Panc1 (cell line): ENCODE measurements around the gene ADSS2. TPM values are rescaled to one million over a fixed set of nuclear protein-coding genes. Genes with fewer than 3 reads are reported as not detected.

ENCODE experiments used
- ATAC-seq: fragments of 200-7000 bp; cut with Tn5 transposase; 2 replicates; pipeline ENCODE4 v1.9.1; 2020; ENCODE audit warnings: mild to moderate bottlenecking, moderate library complexity
- BruUV-seq: library from RNA; stranded (reverse); fragments of 400-500 nt; replicated peaks from 2 replicates; lab custom pipeline; 2021; lab: Mats Ljungman, UMichigan
- CTCF ChIA-PET: fragments of 300-600 bp; sonication (Branson Sonifier 250); formaldehyde crosslinking; loops from one replicate; lab custom pipeline; 2022; ENCODE audit warnings: antibody characterized with exemption; lab: Charles Lee
- POLR2A ChIA-PET: fragments of 300-600 bp; sonication (Branson Sonifier 250); formaldehyde crosslinking; loops from one replicate; lab custom pipeline; 2022; ENCODE audit warnings: antibody characterized with exemption; lab: Charles Lee
- DNase-seq: peaks from one replicate; pipeline ENCODE4 v3.0.0-alpha.2; 2010; ENCODE audit warnings: low read depth, low spot score
- H3K27ac ChIP-seq: 2 replicates; pipeline ENCODE4 v1.5.1; 2011; ENCODE audit warnings: mild to moderate bottlenecking, low read length, inconsistent platforms
- H3K27me3 ChIP-seq: fragments of 200-500 bp; sonication (Bioruptor generic); 2 replicates; pipeline ENCODE4 v1.6.0; 2014; ENCODE audit warnings: low read length, inconsistent platforms; ENCODE audit not compliant: control insufficient read depth, insufficient read depth
- H3K36me3 ChIP-seq: fragments of 200-500 bp; sonication (Bioruptor generic); 2 replicates; pipeline ENCODE4 v1.5.1; 2014; ENCODE audit warnings: inconsistent platforms, mild to moderate bottlenecking, low read length, moderate library complexity; ENCODE audit not compliant: control insufficient read depth, insufficient read depth
- H3K4me1 ChIP-seq: 2 replicates; pipeline ENCODE4 v1.5.1; 2011; ENCODE audit warnings: inconsistent platforms, mild to moderate bottlenecking, low read length, moderate library complexity; ENCODE audit not compliant: control insufficient read depth, insufficient read depth
- H3K4me3 ChIP-seq, 2 experiments: 2 replicates each; pipeline ENCODE4 v1.5.1; 2011 to 2012; ENCODE audit warnings: low read depth in 2 of 2, low read length in 2 of 2, mild to moderate bottlenecking in 2 of 2, inconsistent platforms in 1 of 2, moderate library complexity in 1 of 2
- H3K9me3 ChIP-seq: fragments of 200-500 bp; sonication (Bioruptor generic); 2 replicates; pipeline ENCODE4 v1.5.1; 2014; ENCODE audit warnings: low read depth, mild to moderate bottlenecking, inconsistent platforms, low read length, moderate library complexity; ENCODE audit not compliant: control insufficient read depth, insufficient read depth
- POLR2AphosphoS5 ChIP-seq: IDR thresholded peaks from 2 replicates; pipeline ENCODE4 v1.6.1; 2012; ENCODE audit warnings: mild to moderate bottlenecking, low read depth, low read length, moderate library complexity
- SIN3A ChIP-seq: IDR thresholded peaks from 2 replicates; pipeline ENCODE4 v1.6.1; 2012; ENCODE audit warnings: low read depth, mild to moderate bottlenecking, low read length, moderate library complexity, borderline replicate concordance; ENCODE audit not compliant: insufficient read depth
- TCF7L2 ChIP-seq: IDR thresholded peaks from 2 replicates; pipeline ENCODE4 v1.6.1; 2011; ENCODE audit warnings: mild to moderate bottlenecking, low read depth, low read length, inconsistent platforms
- in situ Hi-C: cut with HindIII; loops from 2 replicates; pipeline ENCODE4 v1.10.0; 2016; ENCODE audit warnings: low sequenced_read_pairs, low pct_unique_long_range_greater_than_20kb
- intact Hi-C: fragments of 100-400 bp; cut with micrococcal nuclease; formaldehyde crosslinking; loops from one replicate; pipeline ENCODE4 v1.10.0; 2022; ENCODE audit not compliant: unreplicated experiment
- total RNA-seq: library from RNA; stranded (reverse); gene quantifications from one replicate; pipeline ENCODE4 v1.2.1, GENCODE V29; 2021; ENCODE audit not compliant: unreplicated experiment
- TF ChIP-seq, protein P1 (sequence below), 2 experiments: IDR thresholded peaks; 2 replicates each; pipeline ENCODE4 v1.6.1; 2011 to 2012; ENCODE audit warnings: low read depth in 2 of 2, control low read depth in 1 of 2, low read length in 1 of 2, mild to moderate bottlenecking in 1 of 2, moderate library complexity in 1 of 2; ENCODE audit not compliant: insufficient read depth in 1 of 2
- TF ChIP-seq, protein P2 (sequence below): fragments of 450-650 bp; IDR thresholded peaks from 2 replicates; pipeline ENCODE4 v1.5.1; 2017; ENCODE audit warnings: mild to moderate bottlenecking

ADSS2 gene
- total RNA-seq, 1 experiment from 2014 or later, result 42.2 TPM

GRCh38 chr1:244393604-244394176 is 58.0 kb downstream of the ADSS2 start:
- ChIA-PET POLR2A (no interaction called here), CTCF (no interaction called here)
- Histone ChIP-seq H3K4me3 (no peak overlapping the region), H3K9me3 (no peaks in the 10 kb centered on the region), H3K27ac (no peak overlapping the region), H3K4me1 (no peaks in the 10 kb centered on the region), H3K36me3 (no peaks in the 10 kb centered on the region), H3K27me3 (no peaks in the 10 kb centered on the region)
- intact Hi-C loops, result no loop called here
- no peak for TF ChIP-seq SIN3A
- no peak for TF ChIP-seq TCF7L2
- TF ChIP-seq, protein P1, sequence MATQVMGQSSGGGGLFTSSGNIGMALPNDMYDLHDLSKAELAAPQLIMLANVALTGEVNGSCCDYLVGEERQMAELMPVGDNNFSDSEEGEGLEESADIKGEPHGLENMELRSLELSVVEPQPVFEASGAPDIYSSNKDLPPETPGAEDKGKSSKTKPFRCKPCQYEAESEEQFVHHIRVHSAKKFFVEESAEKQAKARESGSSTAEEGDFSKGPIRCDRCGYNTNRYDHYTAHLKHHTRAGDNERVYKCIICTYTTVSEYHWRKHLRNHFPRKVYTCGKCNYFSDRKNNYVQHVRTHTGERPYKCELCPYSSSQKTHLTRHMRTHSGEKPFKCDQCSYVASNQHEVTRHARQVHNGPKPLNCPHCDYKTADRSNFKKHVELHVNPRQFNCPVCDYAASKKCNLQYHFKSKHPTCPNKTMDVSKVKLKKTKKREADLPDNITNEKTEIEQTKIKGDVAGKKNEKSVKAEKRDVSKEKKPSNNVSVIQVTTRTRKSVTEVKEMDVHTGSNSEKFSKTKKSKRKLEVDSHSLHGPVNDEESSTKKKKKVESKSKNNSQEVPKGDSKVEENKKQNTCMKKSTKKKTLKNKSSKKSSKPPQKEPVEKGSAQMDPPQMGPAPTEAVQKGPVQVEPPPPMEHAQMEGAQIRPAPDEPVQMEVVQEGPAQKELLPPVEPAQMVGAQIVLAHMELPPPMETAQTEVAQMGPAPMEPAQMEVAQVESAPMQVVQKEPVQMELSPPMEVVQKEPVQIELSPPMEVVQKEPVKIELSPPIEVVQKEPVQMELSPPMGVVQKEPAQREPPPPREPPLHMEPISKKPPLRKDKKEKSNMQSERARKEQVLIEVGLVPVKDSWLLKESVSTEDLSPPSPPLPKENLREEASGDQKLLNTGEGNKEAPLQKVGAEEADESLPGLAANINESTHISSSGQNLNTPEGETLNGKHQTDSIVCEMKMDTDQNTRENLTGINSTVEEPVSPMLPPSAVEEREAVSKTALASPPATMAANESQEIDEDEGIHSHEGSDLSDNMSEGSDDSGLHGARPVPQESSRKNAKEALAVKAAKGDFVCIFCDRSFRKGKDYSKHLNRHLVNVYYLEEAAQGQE (IDR thresholded peaks at IDR 0.05; ENCODE audit: insufficient read depth in 1 of 2, low read depth in 2 of 2, low read length in 1 of 2), result no peak
- no peak for TF ChIP-seq POLR2AphosphoS5
- TF ChIP-seq, protein P2, sequence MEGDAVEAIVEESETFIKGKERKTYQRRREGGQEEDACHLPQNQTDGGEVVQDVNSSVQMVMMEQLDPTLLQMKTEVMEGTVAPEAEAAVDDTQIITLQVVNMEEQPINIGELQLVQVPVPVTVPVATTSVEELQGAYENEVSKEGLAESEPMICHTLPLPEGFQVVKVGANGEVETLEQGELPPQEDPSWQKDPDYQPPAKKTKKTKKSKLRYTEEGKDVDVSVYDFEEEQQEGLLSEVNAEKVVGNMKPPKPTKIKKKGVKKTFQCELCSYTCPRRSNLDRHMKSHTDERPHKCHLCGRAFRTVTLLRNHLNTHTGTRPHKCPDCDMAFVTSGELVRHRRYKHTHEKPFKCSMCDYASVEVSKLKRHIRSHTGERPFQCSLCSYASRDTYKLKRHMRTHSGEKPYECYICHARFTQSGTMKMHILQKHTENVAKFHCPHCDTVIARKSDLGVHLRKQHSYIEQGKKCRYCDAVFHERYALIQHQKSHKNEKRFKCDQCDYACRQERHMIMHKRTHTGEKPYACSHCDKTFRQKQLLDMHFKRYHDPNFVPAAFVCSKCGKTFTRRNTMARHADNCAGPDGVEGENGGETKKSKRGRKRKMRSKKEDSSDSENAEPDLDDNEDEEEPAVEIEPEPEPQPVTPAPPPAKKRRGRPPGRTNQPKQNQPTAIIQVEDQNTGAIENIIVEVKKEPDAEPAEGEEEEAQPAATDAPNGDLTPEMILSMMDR, result no peak
- BruUV-seq, result no TSS peak
- in situ Hi-C loops, result no loop called here
- DNase-seq (no peak), ATAC-seq (no peak)

- CTCF ChIA-PET, result no interaction called here
- no peaks in the 10 kb centered on the region for H3K36me3 ChIP-seq
- no peaks in the 10 kb centered on the region for H3K4me1 ChIP-seq
- in situ Hi-C loops (no loop called here), intact Hi-C loops (no loop called here)
- BruUV-seq, result no TSS peak
- no peak overlapping the region for H3K27ac ChIP-seq
- POLR2A ChIA-PET, result no interaction called here
- TF ChIP-seq SIN3A (no peak), TCF7L2 (no peak), POLR2AphosphoS5 (no peak)
- TF ChIP-seq, protein P1 (IDR thresholded peaks at IDR 0.05; ENCODE audit: insufficient read depth in 1 of 2, low read depth in 2 of 2, low read length in 1 of 2), result no peak
- TF ChIP-seq, protein P2, result no peak
- H3K4me3 ChIP-seq, result no peak overlapping the region
- no peaks in the 10 kb centered on the region for H3K27me3 ChIP-seq
- no peak; the same call in 1 of the 2 replicates for ATAC-seq
- no peaks in the 10 kb centered on the region for H3K9me3 ChIP-seq
- DNase-seq, result no peak
These were observed 59.9 kb downstream of the ADSS2 start for GRCh38 chr1:244391761-244392160.
